PFSK-1 (cell line): ENCODE measurements around the gene SELENOI.

ENCODE experiments used
- FOXP2 ChIP-seq: optimal IDR thresholded peaks from 2 replicates; pipeline ENCODE3; 2011; ENCODE audit warnings: borderline replicate concordance, control low read depth, inconsistent platforms; ENCODE audit not compliant: insufficient read depth; ENCODE audit errors: extremely low read length, extremely low read depth
- TAF1 ChIP-seq: IDR thresholded peaks from 2 replicates; pipeline ENCODE4 v1.6.1; 2012; ENCODE audit warnings: low read length, control low read depth, borderline replicate concordance; ENCODE audit not compliant: insufficient read depth

- TF ChIP-seq TAF1 (no peak), FOXP2 (no peak)
These were observed 48.9 kb upstream of the SELENOI start for GRCh38 chr2:26297061-26297460.
